Measurements from ENCODE around the gene ETV6.

ETV6 gene

DNA sequence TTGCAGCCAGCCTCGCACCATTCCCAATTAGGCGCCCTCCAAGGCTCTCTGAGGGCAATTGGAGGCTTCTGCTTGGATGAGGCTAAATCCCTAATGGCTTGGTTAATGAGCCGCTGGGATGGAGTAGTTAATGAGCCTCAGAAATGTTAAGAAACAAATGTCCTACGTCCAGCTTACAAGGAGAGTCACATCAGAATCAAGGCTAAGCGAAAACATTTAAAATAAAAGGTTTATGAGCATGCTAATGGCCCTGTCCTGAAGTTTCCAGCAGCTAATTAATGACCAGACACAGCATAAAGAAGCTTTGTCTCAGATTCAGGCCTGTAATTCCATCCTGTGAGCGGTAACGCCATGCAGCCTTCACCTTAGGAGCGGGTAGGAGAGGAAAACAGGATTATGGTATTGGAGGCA lies 220.6 kb downstream of the ETV6 start:
- no peak for DNase-seq

GRCh38 chr12:11872055-11872454 lies 222.6 kb downstream of the ETV6 start:
- DNase-seq, result no peak

DNA sequence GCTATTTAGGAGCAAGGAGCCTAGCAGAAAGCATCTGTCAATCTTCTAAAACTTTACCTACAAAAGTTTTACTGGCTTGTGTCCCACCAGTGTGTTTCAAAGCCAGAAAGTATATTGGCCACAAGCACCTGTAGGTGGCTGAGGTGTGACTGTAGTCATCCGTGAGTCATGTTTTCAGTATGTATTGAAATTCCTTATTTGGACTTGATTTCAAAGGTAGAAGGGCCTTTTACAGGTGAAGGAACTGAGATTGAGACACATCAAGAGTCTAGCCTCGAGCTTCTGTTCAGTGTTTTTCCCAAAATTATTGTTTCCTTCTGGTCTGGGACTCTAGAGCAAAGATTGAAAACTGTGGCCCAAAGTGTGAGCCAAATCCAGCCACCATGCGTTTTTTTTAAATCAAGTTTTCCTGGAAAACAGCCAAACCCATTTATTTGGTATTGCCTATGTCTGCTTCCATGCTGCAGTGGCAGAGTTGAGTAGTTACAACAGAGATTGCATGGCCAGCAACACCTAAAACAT lies 226.0 kb downstream of the ETV6 start:
- DNase-seq, result no peak

- DNase-seq, result no peak
Observed at GRCh38 chr12:11876307-11876706, 226.8 kb downstream of the ETV6 start.

- no peak for DNase-seq
Observed at GRCh38 chr12:11877102-11877826, 227.8 kb downstream of the ETV6 start.

- DNase-seq, result peak in 1 of 2 experiments; percentile 7
Observed at GRCh38 chr12:11877869-11878780, 228.7 kb downstream of the ETV6 start.

- no peak for DNase-seq
Observed at GRCh38 chr12:11879306-11879705, 229.8 kb downstream of the ETV6 start.

GRCh38 chr12:11880381-11880780 lies 230.9 kb downstream of the ETV6 start:
- no peak for DNase-seq

DNA sequence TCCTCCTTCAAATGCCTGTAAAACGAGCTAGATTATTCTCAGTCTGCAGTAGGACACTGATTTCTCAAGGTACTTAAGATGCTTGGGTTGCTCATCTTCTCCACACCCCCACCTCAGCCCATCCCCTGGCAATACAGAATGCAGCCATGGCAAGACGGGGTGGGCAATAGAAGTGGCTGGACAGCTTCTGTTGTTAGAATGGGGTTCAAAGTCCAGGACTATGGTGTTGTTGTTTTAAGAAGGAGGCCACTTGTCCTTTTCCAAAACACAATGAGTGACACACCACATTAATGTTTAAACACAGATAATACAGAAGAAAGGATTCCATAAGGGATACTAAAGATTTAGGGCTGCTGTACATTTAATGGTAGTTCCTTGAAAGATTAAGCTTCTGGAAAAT lies 232.4 kb downstream of the ETV6 start:
- DNase-seq, result no peak

- no peak for DNase-seq
Observed at GRCh38 chr12:11882301-11883019, 233.0 kb downstream of the ETV6 start.

- no peak for DNase-seq
Observed at GRCh38 chr12:11884116-11884515, 234.6 kb downstream of the ETV6 start.

DNA sequence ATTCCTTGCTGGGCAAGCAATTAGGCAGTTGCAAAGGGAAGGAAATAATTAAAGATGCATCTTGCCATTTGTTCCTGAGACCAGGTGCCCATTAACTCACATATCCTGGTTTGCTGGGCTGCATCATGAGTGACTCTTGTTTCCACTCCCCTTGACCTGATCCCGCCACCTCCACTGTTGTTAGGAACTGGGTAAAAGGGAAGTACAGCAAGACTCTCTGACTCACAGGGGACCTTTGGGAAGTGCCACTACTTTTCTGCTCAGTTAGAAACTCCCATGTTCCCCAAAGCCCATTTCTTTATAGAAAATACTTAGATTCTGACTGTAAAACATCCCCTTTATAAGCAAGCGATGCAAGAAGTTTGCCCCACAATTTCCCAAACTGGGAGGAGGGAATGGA lies 235.2 kb downstream of the ETV6 start:
- DNase-seq, result no peak

- DNase-seq, result no peak
Observed at GRCh38 chr12:11885261-11886038, 236.0 kb downstream of the ETV6 start.

GRCh38 chr12:11886339-11886738 lies 236.9 kb downstream of the ETV6 start:
- DNase-seq, result no peak

DNA sequence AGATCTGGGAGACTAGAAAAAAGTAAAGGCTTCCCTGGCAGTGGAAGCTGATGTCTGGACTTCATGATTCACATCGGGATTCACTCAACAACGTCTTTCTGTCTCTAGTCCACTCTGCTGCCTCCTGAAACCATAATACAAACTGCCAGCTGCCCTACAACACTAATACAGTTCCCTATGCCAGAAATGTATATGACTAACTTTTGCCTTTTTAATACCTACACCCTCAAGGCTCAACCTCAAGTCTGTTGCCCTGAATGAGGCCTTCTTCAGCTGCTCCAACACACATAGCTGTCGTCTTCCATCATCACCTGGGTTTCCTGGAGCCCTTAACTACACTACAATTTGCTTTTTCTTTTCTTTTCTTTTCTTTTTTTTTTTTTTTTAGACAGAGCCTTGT lies 238.6 kb downstream of the ETV6 start:
- no peak for DNase-seq

- no peak for DNase-seq
Observed at GRCh38 chr12:11891346-11891745, 241.9 kb downstream of the ETV6 start.

GRCh38 chr12:11891754-11892386 lies 242.4 kb downstream of the ETV6 start:
- peak in 1 of 2 experiments; percentile 27 for DNase-seq

DNA sequence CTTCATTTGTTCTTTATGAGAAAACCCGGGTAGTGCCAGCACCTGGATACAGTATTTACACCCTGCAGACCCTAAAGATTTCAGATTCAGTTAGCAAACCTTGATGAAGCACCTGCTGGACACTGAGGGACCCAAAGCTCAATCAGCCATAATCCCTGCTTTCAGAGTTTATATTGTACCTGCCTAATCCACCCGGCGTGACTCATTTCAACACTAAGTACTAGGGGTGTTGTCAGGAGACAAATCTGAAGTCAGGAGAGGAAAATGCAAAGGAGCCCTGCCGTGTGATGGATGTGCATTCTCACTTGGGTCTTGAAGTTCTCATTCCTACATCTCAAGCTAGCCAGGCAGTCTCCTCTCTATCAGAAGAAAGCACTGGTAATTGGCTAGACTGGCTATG lies 244.5 kb downstream of the ETV6 start:
- DNase-seq, result no peak

GRCh38 chr12:11894890-11895289 lies 245.4 kb downstream of the ETV6 start:
- DNase-seq, result no peak

DNA sequence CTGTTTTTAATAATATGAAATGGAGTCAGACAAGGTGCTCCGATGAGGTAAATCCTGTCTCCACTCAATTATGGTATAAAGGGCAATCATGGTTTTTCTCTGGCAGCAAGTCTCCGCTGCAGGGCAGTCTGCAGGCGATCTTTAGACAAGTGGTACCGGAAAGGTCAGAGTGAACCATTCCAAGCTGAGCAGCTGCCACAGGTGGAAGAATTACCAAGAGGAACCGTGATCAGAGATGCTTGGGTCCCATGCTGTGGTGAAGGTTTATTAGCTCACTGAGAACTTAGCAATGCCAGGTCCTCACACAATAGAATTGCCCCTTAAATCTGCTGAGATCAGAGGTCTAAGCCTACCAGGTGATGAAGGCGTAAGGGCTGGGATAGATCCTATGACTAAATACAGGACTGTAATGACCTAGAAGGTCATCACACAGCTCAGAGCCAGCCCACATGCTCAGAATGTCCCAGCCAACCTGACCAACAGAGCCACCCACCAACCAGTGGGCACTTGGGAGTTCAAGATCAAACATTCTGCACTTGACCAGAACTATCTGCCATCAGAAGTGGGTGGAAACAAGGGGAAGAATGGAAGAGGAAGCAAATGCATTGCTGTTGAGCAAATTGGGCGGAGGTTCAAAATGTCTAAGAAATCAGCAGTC lies 246.1 kb downstream of the ETV6 start:
- no peak for DNase-seq

DNA sequence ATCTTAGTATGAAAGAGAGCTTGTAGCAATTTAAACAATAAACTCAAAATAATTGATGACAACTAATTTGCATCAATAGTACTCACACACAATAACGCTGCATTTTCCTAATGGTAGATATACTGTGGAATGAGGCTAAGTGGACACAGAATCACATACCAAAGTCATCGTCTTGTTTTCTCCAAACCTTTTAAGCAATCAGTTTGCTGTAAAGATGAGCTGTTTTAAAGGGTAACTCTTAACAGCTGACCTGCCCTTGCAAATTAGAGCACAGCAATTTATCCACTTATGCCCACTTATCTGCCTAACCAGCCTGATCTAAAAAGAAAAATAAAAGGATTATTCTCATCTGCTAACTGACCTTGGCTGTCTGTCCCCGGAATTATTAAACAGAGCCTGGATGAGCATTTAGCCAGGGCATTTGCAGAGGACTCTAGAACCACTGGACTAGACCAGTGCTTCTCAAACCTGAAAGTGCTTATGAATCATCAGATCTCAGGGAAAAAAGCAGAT lies 247.0 kb downstream of the ETV6 start:
- no peak for DNase-seq

Data from SW 1271 (cell line).